NT2/D1 (cell line): ENCODE results near the gene ANKRD33.

ENCODE experiments used
- YY1 ChIP-seq: IDR thresholded peaks from 2 replicates; pipeline ENCODE4 v1.6.1; 2011; ENCODE audit not compliant: insufficient read length, insufficient read depth
- ZNF274 ChIP-seq: IDR thresholded peaks from 2 replicates; pipeline ENCODE4 v1.6.1; 2011; ENCODE audit warnings: mild to moderate bottlenecking, low read depth, low read length

GRCh38 chr12:51847643-51848325, 40.1 kb upstream of the ANKRD33 start:
- TF ChIP-seq ZNF274 (no peak), YY1 (no peak)
